GM15510 (cell line): ENCODE results near the gene PDHB.

Experiments used
- POLR2A ChIP-seq: IDR thresholded peaks from 3 replicates; pipeline ENCODE4 v1.6.1; 2011; ENCODE audit warnings: borderline replicate concordance; ENCODE audit not compliant: insufficient read length; ENCODE audit errors: extremely low read depth

The PDHB gene

GRCh38 chr3:58419780-58420507 is 13.7 kb downstream of the PDHB start:
- no peak for TF ChIP-seq POLR2A

GRCh38 chr3:58418227-58418626 is 15.4 kb downstream of the PDHB start:
- no peak for TF ChIP-seq POLR2A

GRCh38 chr3:58417075-58417474 is 16.6 kb downstream of the PDHB start:
- TF ChIP-seq POLR2A = no peak

- TF ChIP-seq POLR2A = no peak
Measured at GRCh38 chr3:58416191-58416590, 17.4 kb downstream of the PDHB start.

- TF ChIP-seq POLR2A = no peak
Measured at GRCh38 chr3:58414538-58415197, 19.0 kb downstream of the PDHB start.

GRCh38 chr3:58411851-58412830 is 21.5 kb downstream of the PDHB start:
- TF ChIP-seq POLR2A = no peak

- TF ChIP-seq POLR2A = no peak
Measured at GRCh38 chr3:58411036-58411435, 22.6 kb downstream of the PDHB start.

GRCh38 chr3:58409663-58410062 is 24.0 kb downstream of the PDHB start:
- no peak for TF ChIP-seq POLR2A

- TF ChIP-seq POLR2A = no peak
Measured at GRCh38 chr3:58408906-58409305, 24.7 kb downstream of the PDHB start.

GRCh38 chr3:58404396-58404795 is 29.2 kb downstream of the PDHB start:
- TF ChIP-seq POLR2A = no peak

GRCh38 chr3:58403513-58404109 is 30.0 kb downstream of the PDHB start:
- no peak for TF ChIP-seq POLR2A

GRCh38 chr3:58398669-58399333 is 34.8 kb downstream of the PDHB start:
- TF ChIP-seq POLR2A = no peak

- TF ChIP-seq POLR2A = no peak
Measured at GRCh38 chr3:58394339-58394738, 39.3 kb downstream of the PDHB start.

GRCh38 chr3:58392181-58392580 is 41.5 kb downstream of the PDHB start:
- TF ChIP-seq POLR2A = no peak
